Dermis microvascular lymphatic vessel endothelial cell (primary cell): ENCODE measurements around the gene ERN1. TPM values are rescaled to one million over a fixed set of nuclear protein-coding genes. Genes with fewer than 3 reads are reported as not detected.
"Not testable (repeated sequence)": the region's sequence is repeated elsewhere in the genome, so short reads cannot be mapped to it uniquely, and the experiment has no call there.

ENCODE experiments used
- DNase-seq, 2 donors: peaks; one replicate each; pipeline versions ENCODE4 v3.0.0 to v3.0.0-alpha.2; 2010; ENCODE audit warnings: low read depth in 2 of 2
- total RNA-seq: library from RNA; depleted of rRNA; stranded (reverse); fragments of >200 nt; gene quantifications from 2 replicates; pipeline ENCODE4 v1.2.1, GENCODE V29; 2014

ERN1 gene
- total RNA-seq, 1 donor from 2014 or later = 5.6 TPM

DNA sequence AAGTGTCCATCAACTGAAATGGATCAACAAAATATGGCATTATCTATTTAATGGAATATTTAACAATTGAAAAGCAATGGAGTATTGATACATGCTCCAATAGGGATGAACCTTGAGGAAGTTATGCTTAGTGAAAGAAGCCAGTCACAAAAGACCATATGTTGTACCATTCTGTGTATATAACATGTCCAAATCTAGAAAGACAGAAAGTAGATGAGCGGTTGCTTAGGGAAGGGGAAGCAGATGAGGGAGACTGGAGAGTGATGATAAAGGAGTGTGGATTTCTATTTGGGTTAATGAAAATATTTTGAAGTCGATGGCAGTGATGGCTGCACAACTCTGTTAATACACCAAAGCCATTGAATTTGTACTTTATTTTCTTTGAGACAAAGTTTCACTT lies 8.5 kb upstream of the ERN1 start:
- DNase-seq = no peak

DNA sequence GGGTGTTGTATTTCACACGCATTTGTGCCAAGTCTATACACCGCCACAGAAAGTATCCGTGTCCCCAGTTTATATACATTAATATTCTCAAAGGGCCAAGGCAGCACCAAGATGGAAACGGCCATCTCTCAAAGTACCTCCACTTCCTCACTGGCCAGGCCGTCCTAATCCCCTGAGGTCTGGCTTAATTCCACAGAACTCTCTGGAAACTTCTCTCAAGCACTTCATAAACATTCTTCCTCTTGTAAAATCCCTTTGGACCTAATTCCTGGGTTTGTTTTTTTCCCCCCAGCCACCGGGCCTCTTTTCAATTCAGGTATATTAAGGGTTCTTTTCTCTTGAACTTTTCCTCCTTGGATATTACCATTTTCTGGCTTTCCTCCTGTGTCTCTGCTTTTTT lies 5.1 kb upstream of the ERN1 start:
- no peak for DNase-seq

DNA sequence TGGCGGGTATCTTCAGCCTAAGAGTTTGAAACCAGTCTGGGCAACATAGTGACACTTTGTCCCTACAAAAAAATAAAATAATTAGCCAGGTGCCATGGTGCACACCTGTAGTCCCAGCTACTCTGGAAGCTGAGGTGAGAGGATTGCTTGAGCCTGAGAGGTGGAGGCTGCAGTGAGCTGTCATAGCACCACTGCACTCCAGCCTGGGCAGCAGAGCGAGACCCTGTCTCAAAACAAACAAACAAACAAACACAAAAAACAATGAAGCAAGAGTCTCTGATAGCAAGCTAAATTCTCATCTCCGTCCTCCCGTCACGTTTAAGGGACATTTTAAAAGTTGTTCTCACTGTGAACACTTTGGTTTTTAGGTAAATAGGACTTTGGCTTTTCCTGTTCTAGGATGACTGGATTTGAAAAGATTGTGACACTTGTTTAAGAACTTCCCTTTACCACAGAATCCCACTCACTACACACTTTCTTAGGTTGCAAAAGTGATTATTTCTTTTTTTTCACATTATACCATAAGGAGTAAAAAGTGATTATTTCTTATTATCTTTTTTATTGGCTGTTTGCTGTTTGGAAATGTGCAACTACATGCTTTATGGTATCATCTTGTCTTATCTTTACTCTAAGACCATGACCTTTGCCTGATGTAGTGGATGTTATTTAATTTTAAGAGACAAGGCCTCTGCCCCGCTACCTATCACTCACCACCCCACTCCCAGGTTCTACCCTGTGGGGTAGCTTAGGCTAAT lies 4.4 kb upstream of the ERN1 start:
- DNase-seq = no peak

DNA sequence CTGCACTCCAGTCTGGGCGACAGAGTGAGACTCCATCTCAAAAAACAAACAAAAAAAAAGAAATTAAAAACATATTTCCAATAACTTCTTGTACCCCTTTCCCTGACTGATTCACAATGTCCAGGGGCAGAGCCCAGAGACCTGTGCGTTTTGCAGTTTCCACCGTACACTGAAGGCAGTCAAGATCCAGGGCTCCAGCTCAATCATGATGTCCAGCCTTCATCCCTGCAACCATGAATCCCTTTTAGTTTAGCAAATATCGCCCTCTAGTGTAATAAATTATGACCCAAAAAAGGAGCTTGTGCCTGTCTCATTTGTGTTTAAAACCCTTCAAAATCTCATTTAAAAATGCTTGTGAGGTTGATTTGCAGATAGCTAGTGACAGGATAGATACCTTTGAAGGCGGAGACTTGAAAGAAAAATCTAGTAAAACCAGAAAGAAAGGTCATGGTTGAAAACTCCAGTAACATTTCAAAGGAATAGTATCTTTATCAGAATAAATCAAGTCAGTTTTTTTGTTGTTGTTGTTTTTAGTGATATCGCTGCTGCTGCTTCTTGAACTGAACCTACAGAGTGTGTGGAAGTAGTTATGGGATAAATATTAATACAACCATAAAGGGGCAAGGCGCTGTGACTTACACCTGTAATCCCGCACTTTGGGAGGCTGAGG lies 3.7 kb upstream of the ERN1 start:
- DNase-seq = peak; percentile 68 to 77

DNA sequence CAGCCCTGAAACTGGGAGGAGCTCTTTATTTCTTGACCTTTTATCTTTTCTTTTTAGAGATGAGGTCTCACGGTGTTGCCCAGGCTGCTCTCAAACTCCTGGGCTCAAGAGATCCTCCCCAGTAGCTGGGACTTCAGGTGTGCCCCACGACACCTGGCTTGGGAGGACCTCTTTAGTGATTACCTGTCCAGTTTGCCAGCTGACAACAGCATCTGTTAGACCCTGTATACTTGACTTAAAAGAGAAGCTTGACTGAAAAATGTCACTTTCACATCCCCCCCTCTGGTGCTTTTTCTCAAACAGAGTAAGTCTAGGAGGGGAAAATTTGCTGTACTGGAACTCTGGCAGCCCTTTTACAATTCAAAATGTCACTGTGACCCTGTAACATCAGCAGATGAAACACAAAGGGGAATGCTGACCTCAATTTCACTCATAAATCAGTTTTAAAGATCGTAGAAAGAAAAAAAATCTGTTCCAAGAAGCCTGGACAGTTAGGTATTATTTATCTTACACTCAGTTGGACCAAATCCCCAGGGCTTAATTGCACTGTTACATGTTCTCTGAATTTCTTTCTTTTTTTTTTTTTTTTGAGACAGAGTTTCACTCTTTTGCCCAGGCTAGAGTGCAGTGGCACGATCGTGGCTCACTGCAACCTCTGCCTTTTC lies 1.8 kb upstream of the ERN1 start:
- no peak for DNase-seq

DNA sequence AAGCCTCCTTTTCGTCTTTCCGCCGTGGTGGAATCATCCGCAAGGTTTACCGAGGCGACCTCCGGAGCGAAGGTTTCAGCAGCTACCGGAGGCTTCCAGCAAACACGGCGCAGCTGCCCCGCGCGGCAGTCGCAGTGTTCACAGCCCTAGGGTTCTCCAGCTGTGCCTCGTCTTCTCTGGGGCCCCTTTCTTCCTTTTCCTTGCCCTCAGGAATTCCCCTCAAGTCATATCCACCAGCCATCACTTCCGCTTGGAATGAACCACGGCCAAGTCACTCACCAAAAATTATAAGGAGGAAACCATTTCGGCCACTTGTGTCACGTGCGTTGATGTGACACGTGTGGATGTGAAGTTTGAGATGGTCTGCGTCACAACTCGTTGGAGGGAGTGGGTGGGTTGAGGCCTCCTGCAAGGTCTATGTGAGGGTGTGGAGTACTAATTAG lies 636 bp upstream of the ERN1 start:
- peak in 1 of 2 donors; percentile 78 for DNase-seq

DNA sequence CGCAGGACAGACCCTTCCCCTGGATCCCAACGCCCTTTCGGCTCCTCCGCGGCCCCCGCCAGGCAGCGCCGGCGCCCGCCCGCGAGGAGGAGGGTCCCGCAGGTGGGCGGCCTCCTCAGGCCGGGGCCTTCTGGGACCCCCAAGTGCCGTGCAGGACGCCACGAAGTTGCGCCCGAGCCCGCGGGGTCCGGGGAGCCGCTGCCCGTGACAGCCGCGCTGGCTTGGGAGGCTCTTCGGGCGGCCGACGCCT lies 504 bp downstream of the ERN1 start:
- no peak for DNase-seq

DNA sequence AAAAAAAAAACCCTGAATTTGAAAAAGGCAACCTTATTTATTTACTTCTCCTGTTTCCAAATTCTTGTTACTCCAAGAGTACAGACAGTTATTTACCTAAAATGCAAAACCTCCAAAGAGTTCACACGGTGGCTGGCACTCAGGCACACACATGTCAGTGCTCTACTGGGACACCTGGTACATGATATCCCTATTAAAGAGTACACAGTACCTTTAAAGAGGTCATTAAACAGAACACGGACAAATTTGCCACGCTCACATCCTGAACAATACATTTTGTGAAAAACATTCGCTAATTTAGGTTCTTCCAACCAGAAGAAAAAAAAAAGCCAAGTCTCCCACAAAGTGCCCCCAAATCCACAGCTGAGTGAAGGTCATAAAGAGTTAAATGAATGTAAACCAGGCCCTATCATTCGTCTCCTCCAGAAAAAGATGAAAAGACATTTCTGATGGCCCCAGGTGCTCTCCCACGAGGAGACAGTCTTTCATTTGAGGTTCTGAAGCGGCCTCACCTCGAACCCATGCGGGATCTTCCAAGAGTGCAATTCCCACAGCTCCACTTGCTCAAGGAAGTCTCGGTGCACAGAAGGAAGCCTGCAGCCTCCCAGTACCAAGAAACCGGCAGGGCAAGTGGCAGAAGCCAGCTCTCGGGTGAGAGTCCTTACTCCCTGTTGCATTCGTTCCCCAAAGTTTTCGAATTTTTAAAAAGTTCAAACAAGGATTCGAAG lies 993 bp downstream of the ERN1 start:
- peak in 1 of 2 donors; percentile 44 for DNase-seq

DNA sequence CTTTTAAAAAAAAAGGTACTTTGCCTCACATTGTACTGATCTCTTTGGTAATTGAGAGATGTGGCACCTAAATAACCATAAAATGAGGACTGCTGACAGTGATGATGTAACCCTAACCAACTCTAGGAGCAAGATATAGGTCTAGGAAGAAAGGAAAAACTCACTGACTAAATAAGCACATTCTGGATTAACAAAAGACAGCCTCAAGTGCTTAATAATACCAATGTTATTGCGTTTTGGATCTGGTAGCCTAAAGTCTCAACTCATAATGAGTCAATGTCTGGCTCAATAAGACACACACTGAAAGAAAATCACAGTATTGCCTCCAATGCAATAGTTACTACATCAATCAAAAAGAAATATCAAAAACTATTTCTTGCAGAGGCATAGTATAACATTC lies 3.0 kb downstream of the ERN1 start:
- no peak for DNase-seq

DNA sequence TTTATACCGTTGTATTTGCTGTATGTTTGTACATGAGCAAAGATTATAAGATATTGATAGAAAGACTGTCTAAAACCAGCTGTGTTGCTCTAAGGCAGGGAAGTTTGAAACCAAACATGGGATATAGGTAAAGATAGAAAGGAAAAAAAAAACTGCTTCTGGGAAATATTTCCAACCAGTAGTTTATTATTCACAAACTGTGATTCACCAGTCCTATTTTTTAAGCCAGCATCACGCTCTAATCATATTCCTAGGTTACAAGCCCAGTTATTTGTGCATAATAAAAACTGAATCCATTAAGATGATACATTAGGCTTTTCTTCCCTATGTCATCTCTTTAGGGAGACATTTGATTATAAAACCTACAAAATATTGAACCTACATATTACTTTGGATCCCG lies 4.0 kb downstream of the ERN1 start:
- no peak for DNase-seq

DNA sequence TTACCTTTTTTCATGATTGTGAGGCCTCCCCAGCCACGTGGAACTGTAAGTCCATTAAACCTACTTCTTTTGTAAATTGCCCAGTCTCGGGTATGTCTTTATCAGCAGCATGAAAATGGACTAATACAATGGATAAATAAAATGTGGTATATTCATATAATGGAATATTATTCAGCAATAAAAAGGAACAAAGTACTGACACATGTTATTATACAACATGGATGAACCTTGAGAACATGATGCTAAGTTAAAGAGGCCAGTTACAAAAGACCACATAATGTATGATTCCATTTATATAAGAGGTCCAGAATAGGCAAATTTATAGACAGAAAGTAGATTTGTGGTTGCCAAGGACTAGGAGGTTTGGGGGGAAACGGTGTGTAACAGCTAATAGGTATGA lies 5.3 kb downstream of the ERN1 start:
- no peak for DNase-seq

DNA sequence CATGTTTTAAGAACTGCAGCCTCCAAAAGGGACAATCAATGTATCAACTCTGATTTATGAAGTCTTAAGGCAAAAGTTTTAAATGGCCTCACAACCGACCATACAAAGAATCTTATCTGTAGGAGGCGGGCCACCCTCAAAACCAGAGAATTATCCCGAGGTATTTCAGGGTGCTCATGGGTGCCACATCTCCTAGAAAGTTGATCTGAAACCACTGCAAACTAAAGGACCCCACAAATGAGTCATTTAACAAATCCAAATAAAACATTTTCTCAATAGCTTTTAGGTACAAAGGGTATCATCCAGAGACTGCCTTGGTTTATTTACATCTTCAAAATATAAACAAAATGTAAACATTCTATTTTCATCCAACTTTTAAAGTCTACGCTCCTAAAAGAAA lies 6.8 kb downstream of the ERN1 start:
- no peak for DNase-seq

DNA sequence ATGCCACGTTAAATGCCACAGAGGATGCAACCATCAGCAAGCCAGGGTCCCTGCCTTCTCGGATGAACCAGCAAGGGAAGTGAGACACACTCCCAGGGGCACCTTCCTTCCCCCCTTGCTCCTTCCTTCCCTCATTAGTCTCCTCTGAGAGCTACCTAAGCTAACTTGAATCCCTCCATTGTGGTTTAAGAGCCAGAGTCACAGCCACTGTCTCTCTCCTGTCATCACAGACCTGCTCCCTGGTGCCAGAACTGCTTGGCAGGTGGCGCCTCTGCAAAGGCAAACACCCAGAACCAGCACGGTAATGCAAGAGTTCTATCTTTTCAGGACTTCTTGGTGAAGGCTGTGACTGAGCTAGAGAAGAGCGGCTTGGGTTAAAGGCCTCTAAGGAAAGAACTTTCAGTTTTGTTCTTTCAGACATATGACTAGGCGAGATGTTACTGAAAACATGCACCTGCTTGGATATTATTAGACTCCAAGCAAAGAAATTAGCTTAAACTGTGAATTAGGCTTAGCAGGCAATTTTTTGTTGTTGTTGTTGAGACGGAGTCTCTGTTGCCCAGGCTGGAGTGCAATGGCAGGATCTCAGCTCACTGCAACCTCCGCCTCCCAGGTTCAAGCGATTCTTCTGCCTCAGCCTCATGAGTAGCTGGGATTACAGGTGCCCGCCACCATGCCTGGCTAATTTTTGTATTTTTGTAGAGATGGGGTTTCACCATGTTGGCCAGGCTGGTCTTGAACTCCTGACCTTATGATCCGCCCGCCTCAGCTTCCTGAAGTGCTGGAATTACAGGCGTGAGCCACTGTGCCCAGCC lies 8.8 kb downstream of the ERN1 start:
- not testable (repeated sequence) for DNase-seq

DNA sequence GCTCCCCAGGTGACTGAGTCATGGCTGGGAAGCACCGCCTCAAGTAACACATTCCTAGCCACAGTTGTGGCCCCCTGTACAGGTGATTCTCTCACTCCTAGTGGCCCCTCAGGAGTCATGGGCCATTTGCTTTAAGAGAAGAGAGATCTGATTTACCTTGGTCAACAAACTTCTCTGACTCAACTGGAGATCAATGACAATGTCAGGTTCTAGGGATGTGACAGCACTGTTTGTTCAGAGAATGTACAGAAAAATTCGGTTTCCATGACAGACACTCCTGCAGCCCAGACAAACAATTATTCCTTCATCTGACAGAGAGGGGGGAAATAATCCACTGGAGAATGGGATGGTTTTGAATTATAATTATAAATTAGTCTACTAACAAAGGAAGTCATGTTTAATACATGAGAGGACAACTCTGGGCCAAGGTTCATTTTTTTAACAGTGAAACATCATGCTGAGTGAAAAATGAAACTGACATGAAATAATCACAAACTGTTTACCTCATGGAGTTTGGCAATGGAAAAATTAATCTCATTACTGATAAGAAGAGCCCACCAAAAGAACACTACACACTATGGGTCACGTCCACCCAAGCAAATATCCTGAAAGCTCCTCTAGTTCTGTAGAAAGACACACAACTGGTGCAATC lies 9.7 kb downstream of the ERN1 start:
- DNase-seq = no peak

DNA sequence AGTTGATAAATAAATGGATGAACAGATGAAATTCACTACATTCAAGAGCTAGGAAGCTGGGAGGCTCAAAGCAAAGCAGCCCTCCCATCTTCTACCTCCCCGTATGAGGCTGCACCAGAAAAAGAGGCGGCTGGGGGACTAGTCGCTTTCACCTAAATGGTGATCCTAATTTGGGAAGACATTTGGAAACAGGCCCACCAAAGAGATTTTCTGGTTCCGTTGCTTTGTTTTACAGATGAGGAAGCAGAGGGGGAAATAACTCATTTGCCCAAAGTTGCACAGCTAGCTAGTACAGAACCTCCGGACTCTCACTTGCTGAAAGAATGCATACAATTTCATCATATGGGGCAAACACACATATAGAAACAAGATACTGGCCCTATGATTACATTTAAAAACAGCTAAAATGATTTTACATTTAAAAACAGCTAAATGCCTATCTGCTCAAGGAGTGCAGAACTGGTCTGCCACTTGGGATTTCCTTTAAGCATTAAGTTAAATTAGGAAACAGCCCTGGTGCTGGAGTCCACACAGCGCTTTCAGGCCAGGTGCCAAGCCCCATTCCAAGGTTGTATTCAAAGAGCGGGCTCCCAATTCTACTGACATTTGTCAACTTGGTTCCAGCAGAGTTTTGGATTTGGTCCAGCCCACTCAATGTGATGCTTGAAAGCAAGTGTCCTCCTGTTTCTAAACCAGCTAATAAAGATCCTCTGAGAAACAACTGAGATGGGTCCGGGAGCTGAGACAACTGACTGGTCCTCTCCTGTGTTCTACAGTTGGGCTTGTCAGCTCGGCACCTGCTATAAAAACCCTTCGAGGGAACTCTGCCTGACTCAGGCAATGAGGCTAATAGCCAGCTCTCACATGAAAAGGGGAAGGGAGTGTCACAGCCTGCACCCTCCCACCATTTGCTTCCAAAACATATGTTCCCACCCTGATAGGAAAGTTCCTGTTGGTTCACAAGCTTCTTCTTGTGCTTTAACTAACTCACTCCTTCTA lies 11.7 kb downstream of the ERN1 start:
- no peak for DNase-seq

DNA sequence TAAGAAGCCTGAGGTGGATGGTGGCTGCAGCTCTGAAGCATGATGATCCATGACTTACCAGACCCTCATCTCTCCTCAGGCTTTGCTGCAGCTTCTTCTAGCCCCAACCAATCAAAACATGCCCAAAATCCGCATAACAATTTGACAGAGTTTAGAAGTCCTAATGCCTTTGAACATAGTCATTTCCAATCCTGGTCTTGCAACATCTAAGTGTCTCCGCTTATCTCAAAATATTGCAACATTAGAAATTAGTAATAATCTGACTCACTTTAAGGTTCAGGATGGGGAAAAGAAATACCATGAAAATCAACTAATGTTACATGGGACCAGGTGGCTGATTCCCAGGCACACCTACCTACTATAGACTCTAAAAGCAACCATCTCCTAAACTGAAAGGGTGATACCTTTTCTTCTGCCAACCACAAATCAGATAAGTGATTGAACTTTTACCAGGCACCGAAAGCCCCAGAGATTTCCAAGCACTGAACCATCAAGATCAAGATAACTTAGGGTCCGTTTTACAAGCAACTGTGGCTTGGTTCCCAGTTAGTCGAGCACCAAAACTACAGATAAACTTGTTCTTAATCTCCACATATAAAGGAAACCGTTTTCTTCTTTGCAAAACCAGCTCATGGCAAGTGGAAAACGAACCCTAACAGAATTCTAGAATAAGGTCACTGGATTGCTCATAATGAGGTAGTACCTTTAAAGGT lies 14.0 kb downstream of the ERN1 start:
- DNase-seq = no peak

DNA sequence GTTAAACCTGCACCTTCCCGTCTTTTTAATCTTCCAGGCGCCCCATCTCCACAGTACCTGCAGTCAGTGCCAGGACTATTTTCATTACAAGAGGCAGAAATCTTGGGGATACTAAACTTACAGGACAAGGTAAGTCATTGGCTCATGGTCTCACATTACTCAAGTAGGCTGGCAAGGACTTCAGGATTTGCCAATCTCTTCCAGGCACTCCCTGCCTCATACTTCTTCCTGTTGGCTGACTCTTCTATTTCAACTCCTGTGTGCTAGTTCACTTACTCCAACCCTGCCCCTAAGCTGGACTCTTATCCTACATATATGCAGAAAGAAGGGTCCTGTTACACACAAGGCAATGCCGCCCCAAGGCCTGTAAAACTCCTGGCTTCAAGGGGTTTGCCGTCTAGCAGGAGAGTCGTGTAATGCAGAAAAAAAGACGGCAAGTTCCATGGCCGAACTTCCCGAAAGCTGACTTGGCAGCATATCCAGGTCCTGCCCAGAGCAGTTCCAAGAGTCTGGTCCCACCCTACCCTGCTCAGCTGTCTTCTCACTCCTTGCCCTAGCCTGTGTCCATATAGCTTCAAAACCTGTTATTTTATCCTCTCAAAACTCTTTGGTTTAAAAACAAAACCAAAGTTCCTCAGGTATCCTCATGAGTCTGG lies 14.8 kb downstream of the ERN1 start:
- DNase-seq = no peak

DNA sequence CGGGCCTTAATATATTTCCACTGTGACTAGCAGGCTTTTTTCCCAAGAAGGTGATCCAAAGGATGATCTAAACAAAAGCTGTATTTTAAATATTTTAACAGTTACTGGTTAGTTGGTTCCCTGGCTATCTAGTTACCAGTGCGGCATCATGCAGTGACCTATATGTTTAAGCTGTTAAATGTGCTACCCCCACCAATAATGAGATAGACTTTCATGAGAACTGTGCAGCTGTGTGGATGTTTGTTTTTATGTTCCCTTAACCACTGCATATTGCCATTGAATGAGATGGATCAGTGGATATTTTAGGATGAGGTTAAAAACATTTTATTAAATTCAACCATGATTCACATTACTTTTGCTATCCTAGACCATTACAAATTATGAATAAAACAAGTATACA lies 16.9 kb downstream of the ERN1 start:
- no peak for DNase-seq

DNA sequence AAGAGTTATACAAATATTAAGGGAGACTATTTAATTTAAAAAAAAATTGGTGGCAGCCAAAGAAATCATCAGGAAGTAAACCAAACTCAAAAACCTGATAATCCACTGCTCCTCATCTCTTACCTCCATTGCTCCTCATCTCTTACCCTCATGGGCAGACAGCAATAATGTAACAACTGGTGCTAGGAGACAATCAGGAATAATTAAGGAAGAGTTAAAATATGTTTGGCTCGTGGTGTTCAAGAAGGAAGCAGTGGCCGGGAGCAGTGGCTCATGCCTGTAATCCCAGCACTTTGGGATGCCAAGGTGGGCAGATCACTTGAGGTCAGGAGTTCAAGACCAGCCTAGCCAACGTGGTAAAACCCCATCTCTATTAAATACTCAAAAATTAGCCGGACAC lies 18.1 kb downstream of the ERN1 start:
- no peak for DNase-seq
